PFSK-1 (cell line): Measurements from ENCODE around the gene UBALD2.

Experiments
- POLR2AphosphoS5 ChIP-seq: IDR thresholded peaks from 2 replicates; pipeline ENCODE4 v1.6.1; 2012; ENCODE audit warnings: low read depth, mild to moderate bottlenecking, control low read depth, low read length, moderate library complexity
- REST ChIP-seq, 2 experiments: IDR thresholded peaks; 2 replicates each; pipeline versions ENCODE4 v1.6.1 to v1.8.0; 2011 to 2012; ENCODE audit warnings: low read depth in 2 of 2, low read length in 2 of 2, control low read depth in 1 of 2, inconsistent platforms in 1 of 2, mild to moderate bottlenecking in 1 of 2, moderate library complexity in 1 of 2; ENCODE audit not compliant: insufficient read depth in 1 of 2
- TAF1 ChIP-seq: IDR thresholded peaks from 2 replicates; pipeline ENCODE4 v1.6.1; 2012; ENCODE audit warnings: low read length, control low read depth, borderline replicate concordance; ENCODE audit not compliant: insufficient read depth

- no peak for TF ChIP-seq REST (IDR thresholded peaks at IDR 0.05; ENCODE audit: insufficient read depth in 1 of 2, low read depth in 2 of 2, low read length in 2 of 2)
- no peak for TF ChIP-seq TAF1
- TF ChIP-seq POLR2AphosphoS5 = no peak
Measured at GRCh38 chr17:76237859-76238313, 27.3 kb upstream of the UBALD2 start.
